Stimulated activated CD4-positive, alpha-beta T cell treated with anti-CD3 and anti-CD28 coated beads, Interleukin-1b, Interleukin-23, amount 100 ng/mL, for 24 hours (primary cell): ENCODE data around the gene HRH3.

Experiments
- DNase-seq, 4 experiments: peaks; one replicate each; pipeline ENCODE4 v3.0.0-alpha.2; 2020; ENCODE audit warnings: low read depth in 4 of 4, low spot score in 1 of 4

The HRH3 gene

GRCh38 chr20:62230696-62231095, 10.6 kb upstream of the HRH3 start:
- DNase-seq: no peak

DNA sequence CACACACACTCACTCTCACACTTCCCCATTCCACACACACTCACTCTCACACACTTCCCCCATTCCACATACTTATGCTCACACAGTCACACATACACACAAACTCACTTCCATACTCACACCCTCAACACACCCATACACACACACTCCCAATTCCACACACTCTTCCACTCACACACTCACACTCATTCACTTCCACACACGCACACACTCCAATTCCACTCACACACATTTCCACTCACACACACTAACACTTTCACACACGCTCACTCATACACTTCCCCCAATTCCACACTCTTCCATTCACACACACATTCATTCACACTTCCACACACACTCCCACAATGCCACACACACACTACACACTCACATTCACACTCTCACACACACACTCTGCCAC, 10.2 kb upstream of the HRH3 start:
- no peak for DNase-seq

- DNase-seq: no peak
Observed at GRCh38 chr20:62229667-62230066, 9.6 kb upstream of the HRH3 start.

DNA sequence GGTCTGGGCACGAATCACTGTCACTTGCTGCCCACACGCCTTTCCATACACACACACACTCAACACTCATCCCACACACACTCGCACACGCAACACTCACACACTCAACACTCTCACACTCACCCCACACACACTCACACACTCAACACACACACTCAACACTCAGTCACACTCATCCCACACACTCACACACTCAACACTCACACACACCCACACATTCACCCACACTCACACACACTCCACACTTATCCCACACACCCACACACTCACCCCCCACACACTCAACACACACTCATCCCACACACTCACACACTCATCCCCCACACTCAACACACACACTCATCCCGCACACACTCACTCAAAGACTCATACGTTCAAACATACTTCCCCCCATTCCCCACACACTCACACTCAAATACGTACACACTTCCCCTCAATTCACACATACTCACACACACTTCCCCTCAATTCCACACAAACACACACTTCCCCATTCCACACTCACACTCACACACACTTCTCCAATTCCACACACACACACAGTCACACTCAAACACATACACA, 9.0 kb upstream of the HRH3 start:
- DNase-seq: no peak

- no peak for DNase-seq
Observed at GRCh38 chr20:62227977-62228958, 8.2 kb upstream of the HRH3 start.

- no peak for DNase-seq
Observed at GRCh38 chr20:62227591-62227976, 7.5 kb upstream of the HRH3 start.

DNA sequence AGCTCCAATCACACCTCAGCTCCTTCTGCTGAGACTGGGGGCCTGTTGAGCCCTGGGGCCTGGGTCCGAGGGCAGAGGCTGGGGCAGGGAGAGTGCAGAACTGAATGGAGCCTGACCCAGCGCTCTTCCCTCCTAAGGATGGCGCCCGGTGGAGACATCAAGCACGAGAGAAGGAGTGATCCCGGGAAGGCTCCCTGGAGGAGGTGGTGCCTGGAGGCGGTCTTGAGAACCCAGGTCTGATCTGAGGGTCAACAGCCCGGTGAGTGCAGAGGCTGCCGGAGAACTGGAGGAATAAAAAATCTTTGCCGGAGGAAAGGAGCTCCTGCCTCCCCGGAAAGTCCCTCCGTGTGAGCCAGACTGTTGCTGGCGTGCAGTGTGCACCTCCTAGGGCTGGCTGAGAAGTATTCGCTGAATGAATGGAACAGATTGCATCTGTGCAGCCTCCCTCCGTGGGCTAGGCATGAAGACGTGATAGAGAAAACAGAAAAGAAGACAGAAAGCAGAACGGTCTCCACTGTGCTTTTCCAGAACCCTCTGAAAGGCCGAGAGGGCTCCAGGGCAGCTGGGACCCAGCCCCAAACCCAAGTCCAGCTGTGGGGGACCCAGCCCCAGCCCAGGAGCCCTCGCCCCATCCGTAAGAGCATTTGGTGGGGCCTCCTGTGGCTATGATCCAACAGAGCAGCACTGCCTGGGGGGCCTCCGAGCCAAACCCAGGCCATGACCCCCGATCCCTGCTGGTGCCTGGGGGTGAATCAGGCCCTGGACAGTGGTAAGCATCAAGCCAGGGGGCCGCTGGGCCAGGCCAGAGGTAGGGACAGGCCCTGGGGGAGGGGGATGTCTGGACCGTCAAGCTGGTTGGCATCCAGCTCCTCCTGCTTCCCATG, 6.9 kb upstream of the HRH3 start:
- DNase-seq: no peak

GRCh38 chr20:62225820-62226635, 6.0 kb upstream of the HRH3 start:
- no peak for DNase-seq

- DNase-seq: no peak
Observed at GRCh38 chr20:62225026-62225425, 4.9 kb upstream of the HRH3 start.

GRCh38 chr20:62224113-62224855, 4.2 kb upstream of the HRH3 start:
- DNase-seq: no peak

- DNase-seq: no peak
Observed at GRCh38 chr20:62223571-62223970, 3.5 kb upstream of the HRH3 start.

DNA sequence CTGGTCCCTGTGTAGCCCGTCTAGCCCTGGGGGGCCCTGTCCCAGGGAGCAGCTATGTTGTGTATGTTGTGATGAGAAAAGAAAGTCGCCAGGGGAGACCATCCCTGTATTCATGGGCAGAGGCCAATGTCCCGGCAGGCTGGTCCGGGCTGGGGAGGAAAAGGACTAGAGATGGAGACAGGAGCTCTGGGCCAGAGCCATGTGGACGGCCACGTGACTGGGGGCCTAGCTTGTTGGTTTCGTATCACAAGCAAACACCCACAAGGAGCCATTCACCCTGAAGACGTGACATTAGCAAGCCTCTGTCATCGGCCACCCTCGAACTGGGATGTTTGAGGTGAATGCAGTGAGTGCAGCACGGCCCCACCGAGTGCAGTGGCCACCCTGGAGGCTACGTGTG, 2.9 kb upstream of the HRH3 start:
- no peak for DNase-seq

DNA sequence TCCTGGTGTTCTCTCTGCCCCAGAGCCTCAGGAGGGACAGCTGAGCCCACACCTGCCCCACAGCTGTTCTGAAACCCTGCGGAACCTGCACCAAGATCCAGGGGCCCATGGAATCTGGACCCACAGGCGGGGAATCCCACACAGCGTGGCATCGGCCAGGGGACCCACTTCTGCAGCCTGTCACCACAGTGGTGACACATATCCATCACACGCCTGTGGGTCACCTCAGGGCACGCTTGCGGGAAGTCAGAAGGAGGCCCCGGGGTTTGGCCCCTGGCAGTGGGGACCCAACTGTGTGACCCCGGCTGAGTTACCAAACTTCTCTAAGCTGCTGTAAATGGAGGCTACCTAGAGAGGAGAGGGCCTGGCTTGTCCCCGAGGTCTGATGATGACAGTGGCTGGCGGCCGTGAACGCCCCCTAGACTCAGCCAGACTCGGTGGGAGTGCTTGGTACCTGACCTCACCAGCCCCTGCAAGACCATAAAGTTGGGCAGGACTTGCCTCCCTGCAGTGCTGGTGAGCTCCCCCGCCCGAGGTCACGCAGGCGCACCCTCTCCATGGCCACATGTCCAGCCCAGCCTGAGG, 2.3 kb upstream of the HRH3 start:
- DNase-seq: no peak

- DNase-seq: no peak
Observed at GRCh38 chr20:62220666-62221568, 839 bp upstream of the HRH3 start.

DNA sequence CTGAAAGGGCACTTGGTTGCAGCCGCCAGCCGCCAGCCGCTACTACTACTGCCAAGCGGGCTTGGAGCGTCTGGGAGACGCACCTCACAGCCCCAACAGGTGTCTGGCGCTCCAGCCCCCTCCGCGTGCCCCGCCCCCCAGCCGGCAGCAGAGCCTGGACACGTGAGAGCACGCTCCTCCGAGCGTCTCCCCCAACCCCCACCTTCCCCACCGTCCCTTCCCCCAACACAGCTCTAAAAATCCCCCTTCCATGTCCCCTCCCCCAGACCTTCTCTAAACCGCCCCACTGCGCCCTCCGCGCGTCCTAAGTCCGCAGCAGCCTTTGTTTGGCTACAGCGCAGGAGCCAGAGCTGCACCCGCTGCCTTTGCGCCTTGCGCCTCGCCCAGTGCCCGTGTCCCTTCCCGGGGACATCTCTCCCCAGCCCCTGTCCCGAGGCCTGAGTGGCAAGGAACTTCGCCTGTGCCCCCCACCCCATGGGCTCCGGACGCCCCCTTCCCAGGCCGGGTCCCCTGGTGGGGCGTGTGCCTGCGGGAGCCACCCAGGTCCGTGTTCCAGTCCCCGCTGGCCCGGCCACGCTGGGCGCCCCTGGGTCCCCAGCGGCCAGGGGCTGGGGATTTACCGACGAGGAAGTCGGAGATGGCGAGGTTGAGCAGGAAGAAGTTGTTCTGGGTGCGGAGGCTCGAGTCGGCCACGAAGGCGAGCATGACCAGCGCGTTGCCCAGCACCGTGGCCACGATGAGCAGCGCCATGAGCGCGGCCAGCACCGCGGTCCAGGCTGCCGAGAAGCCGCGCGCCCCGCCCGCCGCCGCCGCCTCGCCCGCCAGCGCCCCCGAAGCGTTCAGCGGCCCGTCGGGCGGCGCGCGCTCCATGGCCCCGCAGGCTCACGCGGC, 732 bp downstream of the HRH3 start:
- no peak for DNase-seq

DNA sequence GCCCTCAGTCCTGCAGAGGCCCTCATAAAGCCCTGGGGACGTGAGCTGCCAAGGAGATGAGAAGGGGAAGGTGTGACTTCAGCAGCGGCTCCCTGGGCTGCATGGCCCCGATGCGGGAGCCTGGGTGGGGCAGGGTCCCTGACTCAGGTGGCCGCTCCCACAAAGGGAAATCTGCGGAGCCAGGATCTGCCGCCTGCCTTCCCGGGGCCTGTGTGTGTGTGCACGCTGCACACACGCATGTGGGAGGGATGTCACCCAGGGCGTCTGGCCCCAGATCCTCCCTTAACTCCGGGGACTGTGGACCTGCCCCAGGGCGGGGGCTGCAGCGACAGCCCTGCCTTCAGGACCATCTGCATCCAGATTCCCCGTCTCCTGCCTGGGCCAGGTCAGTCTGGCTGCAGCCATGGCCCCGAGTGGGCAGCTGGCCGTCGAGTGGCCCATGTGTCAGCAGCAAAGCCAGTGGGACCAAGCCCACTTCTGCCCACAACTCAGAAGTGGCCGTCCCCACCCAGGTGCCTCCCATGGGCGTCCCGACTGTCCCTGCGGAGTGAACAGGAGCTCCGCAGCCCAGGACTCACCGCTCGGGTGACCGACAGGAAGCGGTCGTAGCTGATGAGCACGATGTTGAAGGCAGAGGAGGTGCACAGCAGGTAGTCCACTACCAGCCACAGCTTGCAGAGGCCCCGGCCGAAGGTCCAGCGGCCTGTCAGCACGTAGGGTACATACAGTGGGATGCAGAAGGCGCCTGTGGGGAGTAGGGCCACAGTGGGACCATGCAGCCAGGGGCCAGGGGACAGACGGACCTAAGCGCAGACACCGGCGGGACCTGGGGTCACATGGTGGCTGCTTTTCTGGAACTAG, 1.9 kb downstream of the HRH3 start:
- DNase-seq: no peak
